Esophagus muscularis mucosa (tissue), 3 donors: ENCODE results near the gene EXOC6B.

ENCODE experiments used
- CTCF ChIP-seq, 3 experiments: fragments of 200-600 bp in 2 of 3; fragments of 450-650 bp in 1 of 3; sonication (generic) in 2 of 3; IDR thresholded peaks; one replicate each; pipeline ENCODE4 v1.5.1; 2017 to 2019; ENCODE audit warnings: antibody characterized with exemption in 3 of 3, mild to moderate bottlenecking in 2 of 3, moderate library complexity in 1 of 3
- EP300 ChIP-seq: sonication (generic); formaldehyde crosslinking; IDR thresholded peaks from one replicate; pipeline ENCODE4 v1.6.1; 2017; ENCODE audit warnings: antibody characterized with exemption

GRCh38 chr2:72803151-72803550 lies 22.7 kb downstream of the EXOC6B start:
- TF ChIP-seq CTCF (IDR thresholded peaks at IDR 0.05) = no peak
- no peak for TF ChIP-seq EP300
